ENCODE results near the gene ADAM17.

DNA sequence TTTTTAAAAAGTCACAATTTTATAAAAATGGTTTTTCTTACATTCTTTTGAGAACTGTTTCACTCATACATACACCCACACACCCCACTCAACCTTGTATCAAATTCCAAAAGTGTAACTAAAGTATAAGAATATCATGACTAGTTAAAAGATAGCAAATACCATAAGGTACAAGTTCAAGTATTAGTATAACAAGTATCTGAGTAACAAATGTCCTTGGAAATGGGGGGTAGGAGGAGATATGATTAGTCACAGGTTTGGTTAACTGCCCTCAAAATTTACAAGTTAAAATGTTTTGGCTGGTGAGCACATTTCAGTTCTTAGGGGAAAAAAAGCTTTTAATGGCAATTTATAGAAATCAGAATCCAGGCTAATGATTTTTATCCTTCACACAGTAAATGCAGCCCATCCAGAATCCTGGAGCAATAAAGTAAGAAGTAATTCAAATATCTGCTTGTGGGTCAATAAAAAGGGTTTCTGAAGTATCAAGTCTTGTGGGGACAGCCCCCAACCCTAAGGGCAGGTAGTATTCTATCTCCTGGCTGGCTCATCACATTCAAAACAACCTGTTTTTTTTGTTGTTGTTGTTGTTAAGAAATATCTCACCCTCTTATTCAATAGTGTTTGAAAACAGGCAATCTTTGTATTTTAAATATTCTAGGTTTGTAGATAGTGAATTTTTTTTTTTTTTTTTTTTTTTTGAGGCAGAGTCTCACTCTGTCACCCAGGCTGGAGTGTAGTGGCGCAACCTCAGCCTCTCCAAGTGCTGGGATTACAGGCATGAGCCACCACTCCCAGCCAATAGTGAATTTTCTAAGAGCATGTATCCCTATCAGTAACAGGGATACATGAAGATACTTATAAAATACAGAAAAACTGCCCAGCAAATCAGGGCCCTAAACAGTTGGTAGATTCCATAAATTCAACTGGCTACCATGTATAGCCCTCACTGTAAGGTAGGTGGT, 66.8 kb downstream of the ADAM17 start:
- TF ChIP-seq, protein P1, sequence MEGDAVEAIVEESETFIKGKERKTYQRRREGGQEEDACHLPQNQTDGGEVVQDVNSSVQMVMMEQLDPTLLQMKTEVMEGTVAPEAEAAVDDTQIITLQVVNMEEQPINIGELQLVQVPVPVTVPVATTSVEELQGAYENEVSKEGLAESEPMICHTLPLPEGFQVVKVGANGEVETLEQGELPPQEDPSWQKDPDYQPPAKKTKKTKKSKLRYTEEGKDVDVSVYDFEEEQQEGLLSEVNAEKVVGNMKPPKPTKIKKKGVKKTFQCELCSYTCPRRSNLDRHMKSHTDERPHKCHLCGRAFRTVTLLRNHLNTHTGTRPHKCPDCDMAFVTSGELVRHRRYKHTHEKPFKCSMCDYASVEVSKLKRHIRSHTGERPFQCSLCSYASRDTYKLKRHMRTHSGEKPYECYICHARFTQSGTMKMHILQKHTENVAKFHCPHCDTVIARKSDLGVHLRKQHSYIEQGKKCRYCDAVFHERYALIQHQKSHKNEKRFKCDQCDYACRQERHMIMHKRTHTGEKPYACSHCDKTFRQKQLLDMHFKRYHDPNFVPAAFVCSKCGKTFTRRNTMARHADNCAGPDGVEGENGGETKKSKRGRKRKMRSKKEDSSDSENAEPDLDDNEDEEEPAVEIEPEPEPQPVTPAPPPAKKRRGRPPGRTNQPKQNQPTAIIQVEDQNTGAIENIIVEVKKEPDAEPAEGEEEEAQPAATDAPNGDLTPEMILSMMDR (optimal IDR thresholded peaks at IDR 0.05 in 1 of 3, IDR thresholded peaks at IDR 0.05 in 1 of 3, conservative IDR thresholded peaks at IDR 0.05 in 1 of 3; ENCODE audit: extremely low read depth in 1 of 3, insufficient read depth in 2 of 3, low read length in 3 of 3): no peak
- TF ChIP-seq EZH2 (IDR thresholded peaks at IDR 0.05; ENCODE audit: low read length): no peak

All from keratinocyte (primary cell).